Uterus (tissue), 4 donors: ENCODE results near the gene SAMD4A. TPM values are rescaled to one million over a fixed set of nuclear protein-coding genes. Genes with fewer than 3 reads are reported as not detected.

Experiments used
- DNase-seq, 2 donors: peaks; one replicate each; pipeline ENCODE4 v3.0.0-alpha.2; 2019 to 2020
- H3K27ac ChIP-seq, 2 donors: fragments of 200-600 bp; sonication (generic); 1 replicate in 1 of 2; 2 replicates in 1 of 2; pipeline ENCODE4 v1.5.1; 2016 to 2018
- H3K27me3 ChIP-seq, 2 donors: fragments of 200-600 bp; sonication (generic); one replicate each; pipeline ENCODE4 v1.5.1; 2018 to 2019; ENCODE audit warnings: control low read depth in 1 of 2
- H3K36me3 ChIP-seq, 2 donors: fragments of 200-600 bp; sonication (generic); one replicate each; pipeline ENCODE4 v1.5.1; 2019; ENCODE audit warnings: control low read depth in 1 of 2
- H3K4me1 ChIP-seq, 2 donors: fragments of 200-600 bp; sonication (generic); one replicate each; pipeline ENCODE4 v1.5.1; 2018 to 2019; ENCODE audit warnings: control low read depth in 1 of 2
- H3K4me3 ChIP-seq, 2 donors: fragments of 200-600 bp; sonication (generic); 1 replicate in 1 of 2; 2 replicates in 1 of 2; pipeline ENCODE4 v1.5.1; 2018 to 2019; ENCODE audit warnings: mild to moderate bottlenecking in 1 of 2
- H3K9me3 ChIP-seq, 2 donors: fragments of 200-600 bp; sonication (generic); one replicate each; pipeline ENCODE4 v1.5.1; 2019; ENCODE audit warnings: control low read depth in 1 of 2
- CTCF ChIP-seq, 4 experiments: fragments of 200-600 bp in 2 of 4; fragments of 450-650 bp in 2 of 4; sonication (generic) in 2 of 4; IDR thresholded peaks; one replicate each; pipeline ENCODE4 v1.5.1; 2016 to 2019; ENCODE audit warnings: antibody characterized with exemption in 4 of 4, mild to moderate bottlenecking in 2 of 4, moderate library complexity in 1 of 4
- POLR2A ChIP-seq, 2 donors: fragments of 450-650 bp; IDR thresholded peaks; one replicate each; pipeline ENCODE4 v1.6.1; 2016; ENCODE audit warnings: antibody characterized with exemption in 2 of 2, mild to moderate bottlenecking in 1 of 2, moderate library complexity in 1 of 2
- intact Hi-C: fragments of 100-400 bp; cut with DNase I; formaldehyde crosslinking; loops from one replicate; pipeline ENCODE4 v1.15.1; 2023; ENCODE audit warnings: low total_unique reads
- total RNA-seq, 4 donors: library from RNA; depleted of rRNA in 3 of 4; stranded (reverse); fragments of >200 nt in 3 of 4; gene quantifications; one replicate each; pipeline versions ENCODE4 v1.1.0 to v1.2.4, GENCODE V29; 2014 to 2023
- donor health status: DM: yes; HTN: yes; CAD: no.

SAMD4A gene
- total RNA-seq, 4 donors from 2014 or later, result 46.9 to 67.8 (median 55.0) TPM

DNA sequence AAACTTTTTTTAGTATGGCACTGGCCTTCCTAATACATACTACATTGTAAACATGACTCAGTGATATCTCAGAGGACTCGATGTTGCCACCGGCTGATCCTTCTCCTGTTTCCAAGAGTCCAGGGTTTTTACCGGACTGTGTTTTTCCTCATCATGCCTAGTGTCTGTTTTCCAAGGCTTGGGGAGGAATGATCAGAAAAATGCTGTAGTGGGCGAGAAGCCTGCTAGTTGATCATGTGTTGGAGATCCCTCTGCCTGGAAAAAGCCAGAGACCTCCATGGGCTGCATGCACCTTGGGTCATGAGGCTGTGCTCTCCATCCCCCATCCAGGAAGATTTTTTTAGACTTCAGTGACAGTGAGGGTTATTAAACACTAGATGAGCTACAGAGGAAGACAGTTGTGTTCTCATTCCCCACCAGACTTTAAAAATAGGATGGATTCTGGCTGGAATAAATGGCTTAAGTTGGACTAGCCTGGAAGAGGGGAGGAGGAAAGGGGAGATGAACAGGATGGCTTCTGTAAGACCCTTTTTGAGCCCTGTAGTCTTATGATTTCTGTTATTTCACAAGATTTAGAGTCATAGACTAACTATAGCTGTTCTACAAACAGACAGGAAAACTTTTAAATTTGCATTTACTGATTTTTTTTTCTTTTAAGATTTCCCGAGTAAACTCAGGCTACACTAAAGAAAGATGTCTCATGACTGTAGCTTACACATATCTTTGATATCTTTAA is 145.7 kb downstream of the SAMD4A start:
- no peak overlapping the region for H3K4me3 ChIP-seq
- H3K27me3 ChIP-seq, result no peaks in the 10 kb centered on the region
- H3K36me3 ChIP-seq, result no peaks in the 10 kb centered on the region
- intact Hi-C loops, result no loop called here
- no peak for DNase-seq
- no peak for TF ChIP-seq POLR2A (IDR thresholded peaks at IDR 0.05)
- TF ChIP-seq CTCF (IDR thresholded peaks at IDR 0.05), result no peak
- peak overlapping the region; percentile 83 to 89 for H3K27ac ChIP-seq
- no peaks in the 10 kb centered on the region for H3K9me3 ChIP-seq
- H3K4me1 ChIP-seq, result peaks cover 0 to 26% of the 10 kb centered on the region in 2 donors

DNA sequence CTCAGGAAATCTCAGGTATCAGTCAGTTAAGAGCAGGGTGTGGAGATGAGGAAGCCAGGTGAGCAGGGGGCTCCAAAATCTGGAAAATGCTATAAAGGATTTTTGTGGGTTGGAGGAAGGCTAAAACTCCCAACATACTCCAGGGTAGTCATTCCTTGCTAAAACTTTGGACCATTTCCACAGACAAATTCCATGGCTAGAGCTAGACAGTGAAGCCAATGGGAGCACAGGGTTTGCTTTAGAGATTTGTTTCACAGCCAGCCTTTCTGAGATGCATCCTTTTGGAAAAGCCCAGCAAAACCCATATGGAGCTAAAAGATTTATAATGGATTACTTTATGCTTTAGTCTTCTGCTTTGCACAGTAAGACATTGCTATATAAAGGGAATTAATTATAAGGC is 146.5 kb downstream of the SAMD4A start:
- Histone ChIP-seq H3K4me1 (peaks cover 0 to 26% of the 10 kb centered on the region in 2 donors), H3K27ac (peak overlapping the region; percentile 83 to 89), H3K9me3 (no peaks in the 10 kb centered on the region), H3K36me3 (no peaks in the 10 kb centered on the region), H3K4me3 (no peak overlapping the region), H3K27me3 (no peaks in the 10 kb centered on the region)
- TF ChIP-seq CTCF (IDR thresholded peaks at IDR 0.05) (no peak), POLR2A (IDR thresholded peaks at IDR 0.05) (no peak)
- intact Hi-C loops, result no loop called here
- no peak for DNase-seq

DNA sequence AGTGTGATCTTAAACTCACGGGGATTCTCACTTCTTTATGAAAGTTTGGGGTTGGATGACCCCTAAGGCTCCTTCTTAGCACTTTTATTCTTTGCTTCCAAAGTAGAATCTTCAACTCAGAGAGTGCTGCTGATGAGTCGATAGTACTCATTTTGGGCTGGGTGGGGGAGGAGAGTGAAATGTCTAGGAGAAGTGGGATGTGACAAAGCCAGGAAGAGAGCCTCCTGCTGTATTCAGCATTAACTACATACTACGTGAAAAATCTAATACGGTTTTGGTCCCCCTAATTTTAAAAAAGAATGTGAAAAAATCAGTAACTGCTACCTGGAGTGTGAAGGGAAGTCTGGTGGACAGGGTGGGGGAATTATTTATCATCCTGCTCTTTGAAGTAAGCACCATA is 148.3 kb downstream of the SAMD4A start:
- peak overlapping the region; percentile 31 to 89 for H3K27ac ChIP-seq
- DNase-seq, result peak in 1 of 2 donors; percentile 46
- no peaks in the 10 kb centered on the region for H3K36me3 ChIP-seq
- H3K27me3 ChIP-seq, result no peaks in the 10 kb centered on the region
- peaks cover 0 to 28% of the 10 kb centered on the region in 2 donors for H3K4me1 ChIP-seq
- TF ChIP-seq CTCF (IDR thresholded peaks at IDR 0.05), result peak in 1 of 4 experiments; percentile 18
- TF ChIP-seq POLR2A (IDR thresholded peaks at IDR 0.05), result no peak
- no peak overlapping the region for H3K4me3 ChIP-seq
- intact Hi-C loops, result no loop called here
- no peaks in the 10 kb centered on the region for H3K9me3 ChIP-seq

- no peaks in the 10 kb centered on the region for H3K27me3 ChIP-seq
- H3K27ac ChIP-seq, result no peak overlapping the region
- H3K4me3 ChIP-seq, result no peak overlapping the region
- peaks cover 0 to 29% of the 10 kb centered on the region in 2 donors for H3K4me1 ChIP-seq
- no peaks in the 10 kb centered on the region for H3K9me3 ChIP-seq
- no peaks in the 10 kb centered on the region for H3K36me3 ChIP-seq
- TF ChIP-seq CTCF (IDR thresholded peaks at IDR 0.05) (no peak), POLR2A (IDR thresholded peaks at IDR 0.05) (no peak)
- DNase-seq, result no peak
- intact Hi-C loops, result no loop called here
Measured at GRCh38 chr14:54715811-54716210, 148.9 kb downstream of the SAMD4A start.

- intact Hi-C loops, result no loop called here
- Histone ChIP-seq H3K27ac (no peak overlapping the region), H3K9me3 (no peaks in the 10 kb centered on the region), H3K4me3 (no peak overlapping the region), H3K4me1 (peaks cover 0 to 29% of the 10 kb centered on the region in 2 donors), H3K27me3 (no peaks in the 10 kb centered on the region), H3K36me3 (no peaks in the 10 kb centered on the region)
- DNase-seq, result no peak
- TF ChIP-seq POLR2A (IDR thresholded peaks at IDR 0.05), result no peak
Measured at GRCh38 chr14:54716862-54717261, 149.9 kb downstream of the SAMD4A start.
